HepG2 (cell line): Measurements from ENCODE around the gene ASXL1. TPM values are rescaled to one million over a fixed set of nuclear protein-coding genes. Genes with fewer than 3 reads are reported as not detected.

Experiments
- E2F2 ChIP-seq: sonication (generic); formaldehyde crosslinking; IDR thresholded peaks from 2 replicates; pipeline ENCODE4 v1.4.0; 2020; ENCODE audit warnings: missing genetic modification reagents, borderline replicate concordance
- EP300 ChIP-seq, 3 experiments: sonication (generic) in 1 of 3; formaldehyde crosslinking in 1 of 3; IDR thresholded peaks; 2 replicates each; pipeline versions ENCODE4 v1.5.1 to v1.6.1; 2011 to 2020; ENCODE audit warnings: low read depth in 2 of 3, low read length in 2 of 3, borderline replicate concordance in 1 of 3, improper control_type of control experiment in 1 of 3, mild to moderate bottlenecking in 1 of 3, missing genetic modification reagents in 1 of 3, moderate library complexity in 1 of 3
- ISL2 ChIP-seq: sonication (generic); formaldehyde crosslinking; IDR thresholded peaks from 2 replicates; pipeline ENCODE4 v1.5.0; 2020; ENCODE audit warnings: missing genetic modification reagents
- MED1 ChIP-seq: sonication (generic); formaldehyde crosslinking; IDR thresholded peaks from 2 replicates; pipeline ENCODE4 v1.4.0; 2020; ENCODE audit warnings: missing genetic modification reagents
- MED13 ChIP-seq: sonication (generic); formaldehyde crosslinking; IDR thresholded peaks from 2 replicates; pipeline ENCODE4 v1.5.0; 2020; ENCODE audit warnings: missing genetic modification reagents
- NR2C2 ChIP-seq: sonication (generic); formaldehyde crosslinking; IDR thresholded peaks from 2 replicates; pipeline ENCODE4 v1.4.0; 2020; ENCODE audit warnings: missing genetic modification reagents, mild to moderate bottlenecking, moderate library complexity, borderline replicate concordance
- RXRB ChIP-seq: IDR thresholded peaks from 2 replicates; pipeline ENCODE4 v1.6.1; 2016; ENCODE audit warnings: borderline replicate concordance, missing genetic modification reagents, missing compliant biosample characterization
- SRSF9 ChIP-seq: fragments of 200-400 bp; formaldehyde crosslinking; IDR thresholded peaks from 2 replicates; pipeline ENCODE4 v1.6.1; 2018; ENCODE audit warnings: borderline replicate concordance, mild to moderate bottlenecking, low read depth, low read length; ENCODE audit not compliant: insufficient read depth, poor library complexity, severe bottlenecking
- ZNF124 ChIP-seq: sonication (generic); formaldehyde crosslinking; IDR thresholded peaks from 2 replicates; pipeline ENCODE4 v1.4.0; 2020; ENCODE audit warnings: missing genetic modification reagents
- ZNF230 ChIP-seq: sonication (generic); formaldehyde crosslinking; IDR thresholded peaks from 2 replicates; pipeline ENCODE4 v1.4.0; 2020; ENCODE audit warnings: mild to moderate bottlenecking, missing genetic modification reagents
- ZNF335 ChIP-seq: sonication (generic); formaldehyde crosslinking; IDR thresholded peaks from 2 replicates; pipeline ENCODE4 v1.4.0; 2020; ENCODE audit warnings: missing genetic modification reagents
- ZNF468 ChIP-seq: sonication (generic); formaldehyde crosslinking; IDR thresholded peaks from 2 replicates; pipeline ENCODE4 v1.8.0; 2022; ENCODE audit warnings: mild to moderate bottlenecking, moderate library complexity, missing genetic modification reagents
- ZNF501 ChIP-seq: sonication (generic); formaldehyde crosslinking; IDR thresholded peaks from 2 replicates; pipeline ENCODE4 v1.5.1; 2020; ENCODE audit warnings: mild to moderate bottlenecking, moderate library complexity, missing genetic modification reagents
- polyA plus RNA-seq, 8 experiments: library from polyadenylated mRNA; depleted of rRNA in 3 of 8; stranded (reverse) in 7 of 8; unstranded in 1 of 8; fragments of >200 nt; fragmentation: Illumina TruSeq in 4 of 8; extraction: Trizol in 4 of 8; gene quantifications; 2 replicates each; pipeline versions ENCODE4 v1.2.1 to v1.2.3, GENCODE V29; 2011 to 2016; ENCODE audit warnings: low read depth in 4 of 8, missing spikeins in 1 of 8, mixed read lengths in 1 of 8; ENCODE audit not compliant: insufficient read depth in 1 of 8
- total RNA-seq, 5 experiments: library from RNA; depleted of rRNA; stranded (reverse); fragments of >200 nt; fragmentation: Illumina TruSeq; extraction: Trizol; gene quantifications; 2 replicates each; pipeline ENCODE4 v1.2.3, GENCODE V29; 2016; ENCODE audit warnings: low read depth in 1 of 5
- TF ChIP-seq, protein P1 (sequence below): sonication (generic); formaldehyde crosslinking; IDR thresholded peaks from 2 replicates; pipeline ENCODE4 v1.4.0; 2020; ENCODE audit warnings: mild to moderate bottlenecking, missing genetic modification reagents
- TF ChIP-seq, protein P2 (sequence below): sonication (generic); formaldehyde crosslinking; IDR thresholded peaks from 2 replicates; pipeline ENCODE4 v1.8.1; 2022; ENCODE audit warnings: low read depth, mild to moderate bottlenecking, missing genetic modification reagents
- TF ChIP-seq, protein P3 (sequence below): fragments of 450-650 bp; IDR thresholded peaks from 2 replicates; pipeline ENCODE4 v1.6.1; 2017; ENCODE audit warnings: mild to moderate bottlenecking
- TF ChIP-seq, protein P4 (sequence below): sonication (generic); formaldehyde crosslinking; IDR thresholded peaks from 2 replicates; pipeline ENCODE4 v1.8.1; 2022; ENCODE audit warnings: mild to moderate bottlenecking, missing genetic modification reagents

ASXL1 gene
- total and polyA plus RNA-seq, 2 of the 13 experiments (the other 11 are each of a cell fraction or from before 2014, with no cell fraction given) = 62.1 to 74.8 TPM

- no peak; a peak in 1 of 4 replicates for TF ChIP-seq EP300 (IDR thresholded peaks at IDR 0.05; ENCODE audit: low read depth in 2 of 2, low read length in 2 of 2)
- no peak for TF ChIP-seq EP300 (CRISPR knock-in tag; IDR thresholded peaks at IDR 0.05; ENCODE audit: borderline replicate concordance)
- TF ChIP-seq, protein P1, sequence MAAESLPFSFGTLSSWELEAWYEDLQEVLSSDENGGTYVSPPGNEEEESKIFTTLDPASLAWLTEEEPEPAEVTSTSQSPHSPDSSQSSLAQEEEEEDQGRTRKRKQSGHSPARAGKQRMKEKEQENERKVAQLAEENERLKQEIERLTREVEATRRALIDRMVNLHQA (CRISPR knock-in tag) = no peak
- TF ChIP-seq, protein P2, sequence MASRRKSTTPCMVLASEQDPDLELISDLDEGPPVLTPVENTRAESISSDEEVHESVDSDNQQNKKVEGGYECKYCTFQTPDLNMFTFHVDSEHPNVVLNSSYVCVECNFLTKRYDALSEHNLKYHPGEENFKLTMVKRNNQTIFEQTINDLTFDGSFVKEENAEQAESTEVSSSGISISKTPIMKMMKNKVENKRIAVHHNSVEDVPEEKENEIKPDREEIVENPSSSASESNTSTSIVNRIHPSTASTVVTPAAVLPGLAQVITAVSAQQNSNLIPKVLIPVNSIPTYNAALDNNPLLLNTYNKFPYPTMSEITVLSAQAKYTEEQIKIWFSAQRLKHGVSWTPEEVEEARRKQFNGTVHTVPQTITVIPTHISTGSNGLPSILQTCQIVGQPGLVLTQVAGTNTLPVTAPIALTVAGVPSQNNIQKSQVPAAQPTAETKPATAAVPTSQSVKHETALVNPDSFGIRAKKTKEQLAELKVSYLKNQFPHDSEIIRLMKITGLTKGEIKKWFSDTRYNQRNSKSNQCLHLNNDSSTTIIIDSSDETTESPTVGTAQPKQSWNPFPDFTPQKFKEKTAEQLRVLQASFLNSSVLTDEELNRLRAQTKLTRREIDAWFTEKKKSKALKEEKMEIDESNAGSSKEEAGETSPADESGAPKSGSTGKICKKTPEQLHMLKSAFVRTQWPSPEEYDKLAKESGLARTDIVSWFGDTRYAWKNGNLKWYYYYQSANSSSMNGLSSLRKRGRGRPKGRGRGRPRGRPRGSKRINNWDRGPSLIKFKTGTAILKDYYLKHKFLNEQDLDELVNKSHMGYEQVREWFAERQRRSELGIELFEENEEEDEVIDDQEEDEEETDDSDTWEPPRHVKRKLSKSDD (CRISPR knock-in tag) = no peak
- no peak for TF ChIP-seq ZNF230 (CRISPR knock-in tag)
- TF ChIP-seq ZNF468 (CRISPR knock-in tag) = no peak
- TF ChIP-seq NR2C2 (CRISPR knock-in tag) = peak; percentile 50; the same call in 1 of the 2 replicates
- no peak for TF ChIP-seq ZNF124 (CRISPR knock-in tag)
- TF ChIP-seq, protein P3, sequence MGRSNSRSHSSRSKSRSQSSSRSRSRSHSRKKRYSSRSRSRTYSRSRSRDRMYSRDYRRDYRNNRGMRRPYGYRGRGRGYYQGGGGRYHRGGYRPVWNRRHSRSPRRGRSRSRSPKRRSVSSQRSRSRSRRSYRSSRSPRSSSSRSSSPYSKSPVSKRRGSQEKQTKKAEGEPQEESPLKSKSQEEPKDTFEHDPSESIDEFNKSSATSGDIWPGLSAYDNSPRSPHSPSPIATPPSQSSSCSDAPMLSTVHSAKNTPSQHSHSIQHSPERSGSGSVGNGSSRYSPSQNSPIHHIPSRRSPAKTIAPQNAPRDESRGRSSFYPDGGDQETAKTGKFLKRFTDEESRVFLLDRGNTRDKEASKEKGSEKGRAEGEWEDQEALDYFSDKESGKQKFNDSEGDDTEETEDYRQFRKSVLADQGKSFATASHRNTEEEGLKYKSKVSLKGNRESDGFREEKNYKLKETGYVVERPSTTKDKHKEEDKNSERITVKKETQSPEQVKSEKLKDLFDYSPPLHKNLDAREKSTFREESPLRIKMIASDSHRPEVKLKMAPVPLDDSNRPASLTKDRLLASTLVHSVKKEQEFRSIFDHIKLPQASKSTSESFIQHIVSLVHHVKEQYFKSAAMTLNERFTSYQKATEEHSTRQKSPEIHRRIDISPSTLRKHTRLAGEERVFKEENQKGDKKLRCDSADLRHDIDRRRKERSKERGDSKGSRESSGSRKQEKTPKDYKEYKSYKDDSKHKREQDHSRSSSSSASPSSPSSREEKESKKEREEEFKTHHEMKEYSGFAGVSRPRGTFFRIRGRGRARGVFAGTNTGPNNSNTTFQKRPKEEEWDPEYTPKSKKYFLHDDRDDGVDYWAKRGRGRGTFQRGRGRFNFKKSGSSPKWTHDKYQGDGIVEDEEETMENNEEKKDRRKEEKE = no peak
- TF ChIP-seq ZNF501 (CRISPR knock-in tag) = no peak; the same call in 1 of the 2 replicates
- TF ChIP-seq ZNF335 (CRISPR knock-in tag) = no peak
- no peak for TF ChIP-seq ISL2 (CRISPR knock-in tag)
- no peak for TF ChIP-seq SRSF9
- no peak for TF ChIP-seq MED13 (CRISPR knock-in tag)
- TF ChIP-seq MED1 = 0 out of 2 replicates have a peak, but pooled peaks have one; percentile 34
- TF ChIP-seq RXRB (CRISPR knock-in tag) = peak; percentile 78
- TF ChIP-seq E2F2 (CRISPR knock-in tag) = no peak
- TF ChIP-seq, protein P4, sequence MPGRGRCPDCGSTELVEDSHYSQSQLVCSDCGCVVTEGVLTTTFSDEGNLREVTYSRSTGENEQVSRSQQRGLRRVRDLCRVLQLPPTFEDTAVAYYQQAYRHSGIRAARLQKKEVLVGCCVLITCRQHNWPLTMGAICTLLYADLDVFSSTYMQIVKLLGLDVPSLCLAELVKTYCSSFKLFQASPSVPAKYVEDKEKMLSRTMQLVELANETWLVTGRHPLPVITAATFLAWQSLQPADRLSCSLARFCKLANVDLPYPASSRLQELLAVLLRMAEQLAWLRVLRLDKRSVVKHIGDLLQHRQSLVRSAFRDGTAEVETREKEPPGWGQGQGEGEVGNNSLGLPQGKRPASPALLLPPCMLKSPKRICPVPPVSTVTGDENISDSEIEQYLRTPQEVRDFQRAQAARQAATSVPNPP = no peak
Observed at GRCh38 chr20:32338665-32339064, 19.5 kb upstream of the ASXL1 start (continued).
